Body of pancreas (tissue), 4 donors: ENCODE measurements around the gene PRIMA1.

ENCODE experiments used
- POLR2A ChIP-seq, 3 donors: fragments of 450-650 bp; IDR thresholded peaks; one replicate each; pipeline ENCODE4 v1.6.1; 2016; ENCODE audit warnings: antibody characterized with exemption in 3 of 3, mild to moderate bottlenecking in 2 of 3
- TF ChIP-seq, protein P1 (sequence below), 7 experiments: fragments of 450-650 bp in 4 of 7; fragments of 200-600 bp in 3 of 7; sonication (generic) in 3 of 7; IDR thresholded peaks; one replicate each; pipeline ENCODE4 v1.5.1; 2016 to 2019; ENCODE audit warnings: antibody characterized with exemption in 7 of 7

DNA sequence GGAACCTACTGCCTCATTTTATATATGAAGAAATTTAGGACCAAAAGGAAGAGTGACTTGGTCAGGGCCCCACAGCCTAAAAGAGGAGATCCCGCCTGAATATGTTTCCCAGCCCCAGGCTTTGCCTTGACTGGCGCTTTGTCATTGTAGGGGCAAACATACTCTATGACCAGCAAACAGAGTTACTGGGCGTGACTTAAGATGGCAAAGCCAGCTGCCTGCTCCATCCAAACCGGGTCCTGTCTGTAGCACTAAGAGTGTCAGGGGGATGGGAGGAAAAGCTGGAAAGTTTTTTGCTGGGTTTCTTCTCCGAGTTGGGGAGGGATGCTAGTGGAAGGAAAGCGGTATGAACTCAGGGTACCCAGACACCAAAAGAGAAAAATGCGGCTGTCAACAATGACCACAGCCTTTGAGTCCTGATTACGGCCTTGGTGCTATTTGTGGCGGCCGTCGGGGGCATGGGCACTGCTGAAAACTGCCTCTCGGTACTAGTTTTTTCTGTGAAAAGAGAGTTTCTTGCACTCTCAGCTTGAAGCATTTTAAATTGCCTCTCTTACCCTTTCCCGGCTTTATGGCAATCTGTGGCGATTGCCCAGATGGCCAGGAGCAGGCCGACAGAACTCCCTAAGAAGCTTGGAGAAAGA lies 82.7 kb downstream of the PRIMA1 start:
- TF ChIP-seq, protein P1, sequence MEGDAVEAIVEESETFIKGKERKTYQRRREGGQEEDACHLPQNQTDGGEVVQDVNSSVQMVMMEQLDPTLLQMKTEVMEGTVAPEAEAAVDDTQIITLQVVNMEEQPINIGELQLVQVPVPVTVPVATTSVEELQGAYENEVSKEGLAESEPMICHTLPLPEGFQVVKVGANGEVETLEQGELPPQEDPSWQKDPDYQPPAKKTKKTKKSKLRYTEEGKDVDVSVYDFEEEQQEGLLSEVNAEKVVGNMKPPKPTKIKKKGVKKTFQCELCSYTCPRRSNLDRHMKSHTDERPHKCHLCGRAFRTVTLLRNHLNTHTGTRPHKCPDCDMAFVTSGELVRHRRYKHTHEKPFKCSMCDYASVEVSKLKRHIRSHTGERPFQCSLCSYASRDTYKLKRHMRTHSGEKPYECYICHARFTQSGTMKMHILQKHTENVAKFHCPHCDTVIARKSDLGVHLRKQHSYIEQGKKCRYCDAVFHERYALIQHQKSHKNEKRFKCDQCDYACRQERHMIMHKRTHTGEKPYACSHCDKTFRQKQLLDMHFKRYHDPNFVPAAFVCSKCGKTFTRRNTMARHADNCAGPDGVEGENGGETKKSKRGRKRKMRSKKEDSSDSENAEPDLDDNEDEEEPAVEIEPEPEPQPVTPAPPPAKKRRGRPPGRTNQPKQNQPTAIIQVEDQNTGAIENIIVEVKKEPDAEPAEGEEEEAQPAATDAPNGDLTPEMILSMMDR (IDR thresholded peaks at IDR 0.05) = no peak
- TF ChIP-seq POLR2A (IDR thresholded peaks at IDR 0.05) = no peak
